Measurements from ENCODE around the gene RAB33A.

RAB33A gene

DNA sequence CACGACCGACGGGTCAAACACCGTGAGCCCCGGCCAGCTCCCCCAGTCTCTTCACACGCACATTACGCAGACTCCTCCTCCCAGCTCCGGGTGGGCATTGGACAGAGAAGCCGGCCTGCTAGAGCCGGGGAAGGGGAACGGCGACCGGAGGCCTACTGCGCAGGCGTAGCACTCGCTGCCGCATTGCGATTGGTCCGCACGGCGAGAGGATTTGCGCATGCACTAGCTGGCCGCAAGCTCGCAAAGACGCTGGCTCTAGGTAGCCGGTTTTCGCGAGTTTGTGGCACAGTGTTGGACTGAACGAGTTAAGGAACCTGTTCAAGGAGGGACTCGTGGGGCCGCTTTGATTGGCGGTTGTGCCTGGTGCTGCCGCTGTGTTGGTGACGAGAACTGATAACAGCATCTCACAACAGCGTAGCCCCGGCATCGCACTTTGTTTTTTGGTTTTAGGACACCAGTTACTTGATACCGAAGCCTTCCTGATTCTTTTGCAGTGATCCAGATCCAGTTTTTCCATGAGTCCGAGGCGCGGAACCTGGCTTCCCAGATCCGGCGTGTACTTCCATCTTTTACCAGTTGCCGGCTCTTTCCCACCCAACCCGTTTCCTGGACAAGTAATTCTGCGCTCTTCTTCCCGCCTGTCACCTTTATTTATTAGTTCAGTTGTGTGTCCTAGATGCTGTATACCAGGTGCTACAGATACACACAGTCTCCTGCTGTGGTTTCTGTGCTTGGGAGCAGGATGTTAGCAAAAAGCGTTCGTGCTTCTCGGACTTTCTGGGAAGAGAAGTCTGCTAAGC is 5.9 kb upstream of the RAB33A start, which contains the start of gene AIFM1:
AIFM1 (minus strand) TSS at position 139 of the 800 bp plus-strand sequence. CDS start 185 bp downstream, outside the sequence.
- Histone ChIP-seq H3K18ac (ENCODE audit: low read length) (peak within 1 kb of the TSS; percentile 95), H3K14ac (ENCODE audit: low read length) (no peak within 1 kb of the TSS), H3K36me3 (replicated peaks in 1 of 2; ENCODE audit: control insufficient read depth in 2 of 2, insufficient read depth in 2 of 2, low read length in 2 of 2) (peaks cover 0 to 11% of the 10 kb centered on the region in 2 donors), H3K4me2 (ENCODE audit: insufficient read depth, low read length, poor library complexity, severe bottlenecking) (peak within 1 kb of the TSS; percentile 60), H4K8ac (ENCODE audit: low read depth, low read length) (no peak within 1 kb of the TSS), H3K79me1 (ENCODE audit: low read depth, low read length) (no peaks in the 10 kb centered on the region), H3K9me3 (replicated peaks in 1 of 2; ENCODE audit: control insufficient read depth in 2 of 2, insufficient read depth in 1 of 2, low read depth in 1 of 2, low read length in 2 of 2) (no peaks in the 10 kb centered on the region), H2BK15ac (ENCODE audit: low read length) (no peak within 1 kb of the TSS), H3K27me3 (ENCODE audit: control insufficient read depth in 3 of 3, insufficient read depth in 3 of 3, low read depth in 1 of 3, low read length in 3 of 3) (no peaks in the 10 kb centered on the region), H3K4ac (ENCODE audit: low read length) (no peak within 1 kb of the TSS), H3K4me1 (ENCODE audit: control insufficient read depth in 2 of 2, insufficient read depth in 1 of 2, low read depth in 1 of 2, low read length in 2 of 2) (peaks cover 7% of the 10 kb centered on the region in 2 donors), H3K4me3 (ENCODE audit: low read length in 2 of 2) (peak within 1 kb of the TSS; percentile 71 to 97), H2AK5ac (ENCODE audit: low read depth, low read length) (no peak within 1 kb of the TSS), H3K9ac (ENCODE audit: low read depth, low read length, poor library complexity) (peak within 1 kb of the TSS; percentile 83), H2AFZ (ENCODE audit: low read length) (peak within 1 kb of the TSS; percentile 87), H3K27ac (replicated peaks; ENCODE audit: low read length) (peak within 1 kb of the TSS; percentile 98), H3K23ac (ENCODE audit: low read depth, low read length, poor library complexity) (no peak within 1 kb of the TSS), H2BK120ac (ENCODE audit: low read depth, low read length) (no peak within 1 kb of the TSS), H4K91ac (ENCODE audit: low read depth, low read length, poor library complexity) (no peak within 1 kb of the TSS), H2BK5ac (ENCODE audit: low read length) (peak within 1 kb of the TSS; percentile 5), H2BK12ac (ENCODE audit: low read length) (no peak within 1 kb of the TSS)
- DNase-seq (ENCODE audit: low spot score) = peak; percentile 90
- WGBS, 2 donors (ENCODE audit: extremely low coverage in 2 of 2, insufficient read length in 2 of 2, insufficient replicate concordance in 1 of 2) = no CpG with 5 or more reads among the region's 50 CpGs

GRCh38 chrX:130166503-130166777 is 5.3 kb upstream of the RAB33A start:
- Histone ChIP-seq H3K27ac (replicated peaks; ENCODE audit: low read length) (peak overlapping the region; percentile 72), H3K23ac (ENCODE audit: low read depth, low read length, poor library complexity) (no peak overlapping the region), H2AFZ (ENCODE audit: low read length) (peak overlapping the region; percentile 87), H4K8ac (ENCODE audit: low read depth, low read length) (no peak overlapping the region), H2BK12ac (ENCODE audit: low read length) (no peak overlapping the region), H3K4ac (ENCODE audit: low read length) (no peak overlapping the region), H4K91ac (ENCODE audit: low read depth, low read length, poor library complexity) (no peak overlapping the region), H3K4me2 (ENCODE audit: insufficient read depth, low read length, poor library complexity, severe bottlenecking) (peak overlapping the region; percentile 60), H2BK15ac (ENCODE audit: low read length) (no peak overlapping the region), H3K4me3 (ENCODE audit: low read length in 2 of 2) (peak overlapping the region; percentile 71 to 91), H3K9ac (ENCODE audit: low read depth, low read length, poor library complexity) (no peak overlapping the region), H2BK120ac (ENCODE audit: low read depth, low read length) (no peak overlapping the region), H2AK5ac (ENCODE audit: low read depth, low read length) (no peak overlapping the region), H3K14ac (ENCODE audit: low read length) (no peak overlapping the region), H3K27me3 (ENCODE audit: control insufficient read depth in 3 of 3, insufficient read depth in 3 of 3, low read depth in 1 of 3, low read length in 3 of 3) (no peaks in the 10 kb centered on the region), H2BK5ac (ENCODE audit: low read length) (no peak overlapping the region), H3K9me3 (replicated peaks in 1 of 2; ENCODE audit: control insufficient read depth in 2 of 2, insufficient read depth in 1 of 2, low read depth in 1 of 2, low read length in 2 of 2) (no peaks in the 10 kb centered on the region), H3K79me1 (ENCODE audit: low read depth, low read length) (no peaks in the 10 kb centered on the region), H3K4me1 (ENCODE audit: control insufficient read depth in 2 of 2, insufficient read depth in 1 of 2, low read depth in 1 of 2, low read length in 2 of 2) (peaks cover 7% of the 10 kb centered on the region in 2 donors), H3K36me3 (replicated peaks in 1 of 2; ENCODE audit: control insufficient read depth in 2 of 2, insufficient read depth in 2 of 2, low read length in 2 of 2) (peaks cover 0 to 11% of the 10 kb centered on the region in 2 donors), H3K18ac (ENCODE audit: low read length) (no peak overlapping the region)
- no peak for DNase-seq (ENCODE audit: low spot score)
- no CpG with 5 or more reads among the region's 4 CpGs for WGBS, 2 donors (ENCODE audit: extremely low coverage in 2 of 2, insufficient read length in 2 of 2, insufficient replicate concordance in 1 of 2)

GRCh38 chrX:130167040-130167439 is 4.7 kb upstream of the RAB33A start:
- Histone ChIP-seq H3K9me3 (replicated peaks in 1 of 2; ENCODE audit: control insufficient read depth in 2 of 2, insufficient read depth in 1 of 2, low read depth in 1 of 2, low read length in 2 of 2) (no peaks in the 10 kb centered on the region), H3K4ac (ENCODE audit: low read length) (no peak overlapping the region), H3K4me1 (ENCODE audit: control insufficient read depth in 2 of 2, insufficient read depth in 1 of 2, low read depth in 1 of 2, low read length in 2 of 2) (peaks cover 7% of the 10 kb centered on the region in 2 donors), H3K36me3 (replicated peaks in 1 of 2; ENCODE audit: control insufficient read depth in 2 of 2, insufficient read depth in 2 of 2, low read length in 2 of 2) (peaks cover 0 to 11% of the 10 kb centered on the region in 2 donors), H3K4me2 (ENCODE audit: insufficient read depth, low read length, poor library complexity, severe bottlenecking) (no peak overlapping the region), H2AK5ac (ENCODE audit: low read depth, low read length) (no peak overlapping the region), H2BK15ac (ENCODE audit: low read length) (no peak overlapping the region), H3K14ac (ENCODE audit: low read length) (no peak overlapping the region), H3K18ac (ENCODE audit: low read length) (no peak overlapping the region), H2BK5ac (ENCODE audit: low read length) (no peak overlapping the region), H4K91ac (ENCODE audit: low read depth, low read length, poor library complexity) (no peak overlapping the region), H2BK120ac (ENCODE audit: low read depth, low read length) (no peak overlapping the region), H2BK12ac (ENCODE audit: low read length) (no peak overlapping the region), H3K79me1 (ENCODE audit: low read depth, low read length) (no peaks in the 10 kb centered on the region), H4K8ac (ENCODE audit: low read depth, low read length) (no peak overlapping the region), H3K23ac (ENCODE audit: low read depth, low read length, poor library complexity) (no peak overlapping the region), H3K27me3 (ENCODE audit: control insufficient read depth in 3 of 3, insufficient read depth in 3 of 3, low read depth in 1 of 3, low read length in 3 of 3) (no peaks in the 10 kb centered on the region), H3K27ac (replicated peaks; ENCODE audit: low read length) (no peak overlapping the region), H2AFZ (ENCODE audit: low read length) (no peak overlapping the region), H3K4me3 (ENCODE audit: low read length in 2 of 2) (peak overlapping the region in 1 of 2 donors; percentile 71), H3K9ac (ENCODE audit: low read depth, low read length, poor library complexity) (no peak overlapping the region)
- DNase-seq (ENCODE audit: low spot score) = no peak
- WGBS, 2 donors (ENCODE audit: extremely low coverage in 2 of 2, insufficient read length in 2 of 2, insufficient replicate concordance in 1 of 2) = no CpG with 5 or more reads among the region's 4 CpGs

- peak; percentile 53 for DNase-seq (ENCODE audit: low spot score)
- H3K9me3 ChIP-seq (replicated peaks in 1 of 2; ENCODE audit: control insufficient read depth in 2 of 2, insufficient read depth in 1 of 2, low read depth in 1 of 2, low read length in 2 of 2) = no peaks in the 10 kb centered on the region
- peak overlapping the region; percentile 94 for H3K18ac ChIP-seq (ENCODE audit: low read length)
- no peak overlapping the region for H2BK120ac ChIP-seq (ENCODE audit: low read depth, low read length)
- H3K9ac ChIP-seq (ENCODE audit: low read depth, low read length, poor library complexity) = peak overlapping the region; percentile 93
- H3K4me2 ChIP-seq (ENCODE audit: insufficient read depth, low read length, poor library complexity, severe bottlenecking) = peak overlapping the region; percentile 80
- H2AFZ ChIP-seq (ENCODE audit: low read length) = peak overlapping the region; percentile 69
- H3K27ac ChIP-seq (replicated peaks; ENCODE audit: low read length) = peak overlapping the region; percentile 74
- WGBS, 2 donors (ENCODE audit: extremely low coverage in 2 of 2, insufficient read length in 2 of 2, insufficient replicate concordance in 1 of 2) = no CpG with 5 or more reads among the region's 36 CpGs
- H2BK5ac ChIP-seq (ENCODE audit: low read length) = peak overlapping the region; percentile 66
- H3K27me3 ChIP-seq (ENCODE audit: control insufficient read depth in 3 of 3, insufficient read depth in 3 of 3, low read depth in 1 of 3, low read length in 3 of 3) = no peaks in the 10 kb centered on the region
- H4K91ac ChIP-seq (ENCODE audit: low read depth, low read length, poor library complexity) = no peak overlapping the region
- H3K4me3 ChIP-seq (ENCODE audit: low read length in 2 of 2) = peak overlapping the region; percentile 55 to 90
- H3K14ac ChIP-seq (ENCODE audit: low read length) = peak overlapping the region; percentile 21
- no peak overlapping the region for H2BK12ac ChIP-seq (ENCODE audit: low read length)
- no peak overlapping the region for H3K4ac ChIP-seq (ENCODE audit: low read length)
- no peaks in the 10 kb centered on the region for H3K36me3 ChIP-seq (replicated peaks in 1 of 2; ENCODE audit: control insufficient read depth in 2 of 2, insufficient read depth in 2 of 2, low read length in 2 of 2)
- H2AK5ac ChIP-seq (ENCODE audit: low read depth, low read length) = no peak overlapping the region
- no peaks in the 10 kb centered on the region for H3K79me1 ChIP-seq (ENCODE audit: low read depth, low read length)
- no peak overlapping the region for H3K23ac ChIP-seq (ENCODE audit: low read depth, low read length, poor library complexity)
- peaks cover 8 to 11% of the 10 kb centered on the region in 2 donors for H3K4me1 ChIP-seq (ENCODE audit: control insufficient read depth in 2 of 2, insufficient read depth in 1 of 2, low read depth in 1 of 2, low read length in 2 of 2)
- no peak overlapping the region for H4K8ac ChIP-seq (ENCODE audit: low read depth, low read length)
- H2BK15ac ChIP-seq (ENCODE audit: low read length) = no peak overlapping the region
Measured at GRCh38 chrX:130170752-130171445, 863 bp upstream of the RAB33A start.

Measured in neuronal stem cell (in vitro differentiated cells).